GM12878 (cell line): ENCODE results near the gene NKX2-2. TPM values are rescaled to one million over a fixed set of nuclear protein-coding genes. Genes with fewer than 3 reads are reported as not detected.
A peak's percentile ranks its signal among the peaks of the same experiment; 100 is the strongest.

ENCODE experiments used
- ATAC-seq: fragments of 200-7000 bp; cut with Tn5 transposase; 3 replicates; pipeline ENCODE4 v1.9.1; 2020; ENCODE audit warnings: mild to moderate bottlenecking, moderate library complexity
- BruUV-seq: library from RNA; stranded (reverse); fragments of 400-500 nt; replicated peaks from 2 replicates; lab custom pipeline; 2021; lab: Mats Ljungman, UMichigan
- CTCF ChIA-PET: fragments of 300-600 bp; sonication (Branson Sonifier 250); formaldehyde crosslinking; extraction: SDS; loops from one replicate; lab custom pipeline; 2021; ENCODE audit warnings: inconsistent platforms; lab: Yijun Ruan, JAX
- POLR2A ChIA-PET: fragments of 350-600 bp; formaldehyde crosslinking; extraction: SDS; loops from one replicate; lab custom pipeline; 2021; ENCODE audit warnings: inconsistent platforms; lab: Charles Lee
- RAD21 ChIA-PET: fragments of 300-600 bp; sonication (Branson Sonifier 250); formaldehyde crosslinking; loops from one replicate; lab custom pipeline; 2023; ENCODE audit warnings: antibody characterized with exemption; ENCODE audit not compliant: unreplicated experiment; lab: Charles Lee
- SMC1A ChIA-PET: fragments of 300-600 bp; sonication (Branson Sonifier 250); formaldehyde crosslinking; loops from one replicate; lab custom pipeline; 2023; ENCODE audit not compliant: unreplicated experiment, uncharacterized antibody; lab: Charles Lee
- DNase-seq: peaks from one replicate; pipeline ENCODE4 v3.0.0-alpha.2; 2011; ENCODE audit warnings: low read depth, low spot score
- FAIRE-seq: peaks from 3 replicates; lab custom pipeline; 2011; peaks lifted over from hg19 to GRCh38; lab: Jason Lieb, UNC
- H2AFZ ChIP-seq: 2 replicates; pipeline ENCODE4 v1.6.0; 2011; ENCODE audit warnings: low read depth, low read length, control low read depth; ENCODE audit not compliant: control insufficient read depth
- H3K27ac ChIP-seq: 2 replicates; pipeline ENCODE4 v1.5.1; 2011; ENCODE audit warnings: control low read depth; ENCODE audit not compliant: control insufficient read depth, insufficient read depth
- H3K27me3 ChIP-seq, 2 experiments: replicated peaks in 1 of 2; 2 replicates each; pipeline versions ENCODE4 v1.6.0 to v1.6.1; 2011; ENCODE audit warnings: low read length in 1 of 2; ENCODE audit not compliant: control insufficient read depth in 2 of 2, insufficient read depth in 2 of 2
- H3K36me3 ChIP-seq, 2 experiments: 2 replicates each; pipeline ENCODE4 v1.5.1; 2011; ENCODE audit warnings: low read length in 1 of 2; ENCODE audit not compliant: control insufficient read depth in 2 of 2, insufficient read depth in 2 of 2
- H3K4me1 ChIP-seq: 2 replicates; pipeline ENCODE4 v1.6.1; 2011; ENCODE audit warnings: mild to moderate bottlenecking, low read length, moderate library complexity, mixed read lengths; ENCODE audit not compliant: control insufficient read depth, insufficient read depth
- H3K4me2 ChIP-seq: 2 replicates; pipeline ENCODE4 v1.6.0; 2011; ENCODE audit warnings: control low read depth; ENCODE audit not compliant: control insufficient read depth, insufficient read depth
- H3K4me3 ChIP-seq: fragments of 200-600 bp; sonication (generic); 2 replicates; pipeline ENCODE4 v1.5.1; 2016
- H3K79me2 ChIP-seq: 2 replicates; pipeline ENCODE4 v1.6.0; 2011; ENCODE audit warnings: low read length; ENCODE audit not compliant: control insufficient read depth, insufficient read depth
- H3K9ac ChIP-seq: 2 replicates; pipeline ENCODE4 v1.8.0; 2011; ENCODE audit warnings: low read length, control low read depth, mixed read lengths; ENCODE audit not compliant: control insufficient read depth, insufficient read depth
- H3K9me3 ChIP-seq: replicated peaks from 3 replicates; pipeline ENCODE4 v1.5.1; 2011; ENCODE audit warnings: mild to moderate bottlenecking, low read length; ENCODE audit not compliant: control insufficient read depth, insufficient read depth
- H4K20me1 ChIP-seq: 2 replicates; pipeline ENCODE4 v1.6.0; 2011; ENCODE audit not compliant: control insufficient read depth, insufficient read depth
- CHD4 ChIP-seq: fragments of 200-600 bp; sonication (generic); IDR thresholded peaks from 2 replicates; pipeline ENCODE4 v1.6.1; 2016; ENCODE audit warnings: mild to moderate bottlenecking
- EGR1 ChIP-seq, 2 experiments: IDR thresholded peaks; 1 replicate in 1 of 2; 2 replicates in 1 of 2; pipeline ENCODE4 v1.6.1; 2011 to 2012; ENCODE audit warnings: low read depth in 2 of 2, low read length in 2 of 2, borderline replicate concordance in 1 of 2, mild to moderate bottlenecking in 1 of 2, moderate library complexity in 1 of 2
- FOXK2 ChIP-seq: fragments of 450-650 bp; IDR thresholded peaks from 2 replicates; pipeline ENCODE4 v1.6.1; 2017; ENCODE audit warnings: mild to moderate bottlenecking, moderate library complexity
- MYC ChIP-seq: IDR thresholded peaks from 2 replicates; pipeline ENCODE4 v1.6.1; 2011; ENCODE audit warnings: mild to moderate bottlenecking, low read length, moderate library complexity, inconsistent platforms; ENCODE audit not compliant: insufficient read depth, insufficient replicate concordance, insufficient read length, severe bottlenecking
- RAD21 ChIP-seq: IDR thresholded peaks from 2 replicates; pipeline ENCODE4 v1.6.1; 2011; ENCODE audit warnings: mild to moderate bottlenecking, low read depth, low read length, moderate library complexity; ENCODE audit not compliant: insufficient read depth
- RELA ChIP-seq: fragments of 450-650 bp; IDR thresholded peaks from 2 replicates; pipeline ENCODE4 v1.8.0; 2014; ENCODE audit warnings: borderline replicate concordance; ENCODE audit not compliant: partially characterized antibody
- SMC3 ChIP-seq: IDR thresholded peaks from 2 replicates; pipeline ENCODE4 v1.6.1; 2011; ENCODE audit warnings: low read length, improper control_type of control experiment, borderline replicate concordance
- TCF12 ChIP-seq: IDR thresholded peaks from 2 replicates; pipeline ENCODE4 v1.6.1; 2011; ENCODE audit warnings: low read depth, mild to moderate bottlenecking, low read length
- TCF3 ChIP-seq: IDR thresholded peaks from 2 replicates; pipeline ENCODE4 v1.6.1; 2012; ENCODE audit warnings: low read depth, mild to moderate bottlenecking, low read length, borderline replicate concordance; ENCODE audit not compliant: insufficient read depth
- YY1 ChIP-seq: IDR thresholded peaks from 2 replicates; pipeline ENCODE4 v1.6.1; 2011; ENCODE audit warnings: low read depth, mild to moderate bottlenecking, low read length
- ZNF207 ChIP-seq: fragments of 450-650 bp; IDR thresholded peaks from 2 replicates; pipeline ENCODE4 v1.6.1; 2014; ENCODE audit warnings: antibody characterized with exemption, mild to moderate bottlenecking, borderline replicate concordance
- WGBS: methylation state at CpG from one replicate; pipeline ENCODE4 v1.1.6; 2016; ENCODE audit warnings: low lambda C conversion rate; ENCODE audit not compliant: insufficient replicate concordance, insufficient coverage; ENCODE audit errors: missing lambda C conversion rate; 5-methylcytosine and 5-hydroxymethylcytosine counted together
- in situ Hi-C: fragments of 300-500 bp; cut with MboI; formaldehyde crosslinking; loops from 9 replicates; pipeline ENCODE4 v1.14.3; 2018; ENCODE audit warnings: mixed read lengths
- intact Hi-C: fragments of 100-400 bp; cut with micrococcal nuclease; formaldehyde crosslinking; loops from one replicate; pipeline ENCODE4 v1.14.2; 2022; ENCODE audit not compliant: unreplicated experiment
- polyA plus RNA-seq, 11 experiments: library from polyadenylated mRNA; depleted of rRNA in 4 of 11; unstranded in 6 of 11; stranded (reverse) in 5 of 11; fragments of >200 nt; fragmentation: Nextera tagmentation in 4 of 11; fragmentation: Illumina TruSeq in 1 of 11; extraction: Ambion mirVana in 4 of 11; extraction: Trizol in 1 of 11; gene quantifications; 1 replicate in 1 of 11; 2 replicates in 10 of 11; pipeline versions ENCODE4 v1.2.1 to v1.2.3, GENCODE V29; 2011 to 2016; ENCODE audit warnings: inconsistent platforms in 2 of 11, missing spikeins in 2 of 11, low read depth in 1 of 11
- total RNA-seq, 4 experiments: library from RNA; depleted of rRNA in 3 of 4; stranded (reverse); fragments of >200 nt in 3 of 4; fragmentation: Illumina TruSeq in 1 of 4; extraction: Trizol in 1 of 4; gene quantifications; 2 replicates each; pipeline versions ENCODE4 v1.2.1 to v1.2.3, GENCODE V29; 2013 to 2021
- TF ChIP-seq, protein P1 (sequence below), 3 experiments: IDR thresholded peaks in 2 of 3; conservative IDR thresholded peaks in 1 of 3; 2 replicates each; pipeline ENCODE4 v1.5.1; 2011; ENCODE audit warnings: low read depth in 3 of 3, low read length in 3 of 3, mild to moderate bottlenecking in 3 of 3, control low read depth in 2 of 3, moderate library complexity in 2 of 3, inconsistent platforms in 1 of 3, mixed read lengths in 1 of 3; ENCODE audit not compliant: control insufficient read depth in 2 of 3, insufficient read depth in 1 of 3; ENCODE audit errors: extremely low read depth in 1 of 3

The NKX2-2 gene
- total and polyA plus RNA-seq, 10 of the 15 experiments (the other 5 are each of a cell fraction or from before 2014, with no cell fraction given): not detected

DNA sequence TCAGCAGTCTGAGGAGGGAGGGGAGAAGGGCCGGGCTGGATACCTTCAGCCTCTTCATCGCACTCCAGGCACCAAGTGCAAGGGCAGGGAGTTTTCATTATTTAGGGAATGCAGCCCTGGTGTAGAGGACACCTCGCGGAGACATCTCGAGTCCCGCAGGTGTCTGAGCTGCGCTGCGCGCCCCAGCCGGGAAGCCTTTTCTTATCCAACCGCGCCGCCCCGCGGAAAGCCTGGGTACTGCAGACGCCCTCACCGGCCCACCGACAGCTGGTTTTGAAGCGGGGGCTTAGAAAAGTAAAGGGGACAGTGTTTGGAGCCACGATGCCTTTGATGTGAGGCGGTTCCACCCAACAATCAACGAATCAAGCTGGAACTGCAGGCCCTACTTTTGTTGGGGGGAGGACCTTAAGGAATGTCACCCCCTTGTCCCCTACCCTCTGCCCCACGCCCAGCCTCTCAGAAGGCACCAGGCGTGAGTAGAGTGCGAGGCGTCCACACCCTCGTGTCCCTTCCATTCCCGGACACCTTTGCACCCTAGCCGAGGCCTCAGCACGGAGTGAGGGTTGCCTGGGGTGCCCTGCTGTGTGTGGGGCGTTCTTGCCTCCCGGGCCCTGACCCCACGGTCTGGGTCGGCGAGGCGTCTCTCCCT lies 8.6 kb downstream of the NKX2-2 start:
- in situ Hi-C loops: loop anchor here (10.0 kb wide), 1 partner anchor 460 kb away; no protein-coding TSS in a partner anchor
- Histone ChIP-seq H3K4me1 (peaks cover 12% of the 10 kb centered on the region), H3K36me3 (no peaks in the 10 kb centered on the region), H3K9ac (no peak overlapping the region), H3K9me3 (no peaks in the 10 kb centered on the region; the same call in 2 of the 3 replicates), H4K20me1 (no peaks in the 10 kb centered on the region), H3K79me2 (no peaks in the 10 kb centered on the region), H3K4me2 (peak overlapping the region; percentile 71), H3K4me3 (no peak overlapping the region), H3K27me3 (peaks cover 13 to 22% of the 10 kb centered on the region in 2 experiments), H2AFZ (peak overlapping the region; percentile 17; the same call in 1 of the 2 replicates), H3K27ac (no peak overlapping the region)
- ATAC-seq (peak; percentile 70), DNase-seq (no peak), FAIRE-seq (no peak)
- ChIA-PET RAD21 (interaction anchor here (0.6 to 3.2 kb wide), 14 partner anchors 10 to 645 kb away, joined by 3 to 75 read pairs (median 4); no protein-coding TSS in a partner anchor), SMC1A (interaction anchor here (0.7 to 4.8 kb wide), 10 partner anchors 9 to 644 kb away, joined by 3 to 94 read pairs (median 6); no protein-coding TSS in a partner anchor), POLR2A (no interaction called here), CTCF (interaction anchor here (0.6 to 6.6 kb wide), 27 partner anchors 9 to 668 kb away, joined by 3 to 202 read pairs (median 5); no protein-coding TSS in a partner anchor)
- TF ChIP-seq YY1 (peak; percentile 71), EGR1 (IDR thresholded peaks at IDR 0.05; ENCODE audit: borderline replicate concordance in 1 of 2, low read depth in 2 of 2, low read length in 2 of 2) (peak in 1 of 2 experiments; percentile 34; a peak in 1 of 3 replicates), MYC (no peak), TCF3 (0 out of 2 replicates have a peak, but pooled peaks have one; percentile 46), CHD4 (no peak), RELA (no peak), RAD21 (peak; percentile 98), FOXK2 (no peak), TCF12 (0 out of 2 replicates have a peak, but pooled peaks have one; percentile 40), SMC3 (peak; percentile 97), ZNF207 (0 out of 2 replicates have a peak, but pooled peaks have one; percentile 45)
- TF ChIP-seq, protein P1, sequence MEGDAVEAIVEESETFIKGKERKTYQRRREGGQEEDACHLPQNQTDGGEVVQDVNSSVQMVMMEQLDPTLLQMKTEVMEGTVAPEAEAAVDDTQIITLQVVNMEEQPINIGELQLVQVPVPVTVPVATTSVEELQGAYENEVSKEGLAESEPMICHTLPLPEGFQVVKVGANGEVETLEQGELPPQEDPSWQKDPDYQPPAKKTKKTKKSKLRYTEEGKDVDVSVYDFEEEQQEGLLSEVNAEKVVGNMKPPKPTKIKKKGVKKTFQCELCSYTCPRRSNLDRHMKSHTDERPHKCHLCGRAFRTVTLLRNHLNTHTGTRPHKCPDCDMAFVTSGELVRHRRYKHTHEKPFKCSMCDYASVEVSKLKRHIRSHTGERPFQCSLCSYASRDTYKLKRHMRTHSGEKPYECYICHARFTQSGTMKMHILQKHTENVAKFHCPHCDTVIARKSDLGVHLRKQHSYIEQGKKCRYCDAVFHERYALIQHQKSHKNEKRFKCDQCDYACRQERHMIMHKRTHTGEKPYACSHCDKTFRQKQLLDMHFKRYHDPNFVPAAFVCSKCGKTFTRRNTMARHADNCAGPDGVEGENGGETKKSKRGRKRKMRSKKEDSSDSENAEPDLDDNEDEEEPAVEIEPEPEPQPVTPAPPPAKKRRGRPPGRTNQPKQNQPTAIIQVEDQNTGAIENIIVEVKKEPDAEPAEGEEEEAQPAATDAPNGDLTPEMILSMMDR (IDR thresholded peaks at IDR 0.05 in 2 of 3, conservative IDR thresholded peaks at IDR 0.05 in 1 of 3; ENCODE audit: control insufficient read depth in 2 of 3, extremely low read depth in 1 of 3, insufficient read depth in 1 of 3, low read depth in 3 of 3, low read length in 3 of 3): peak; percentile 98 to 99 (median 98); a peak in 5 of 6 replicates
- intact Hi-C loops: loop anchor here (1.0 to 10.0 kb wide), 6 partner anchors 110 to 840 kb away; partner anchors contain the start of gene NKX2-4
- no TSS peak for BruUV-seq
- WGBS: 4% methylated on average over 29 of the region's 36 CpGs
